T1000 (cell line): ENCODE measurements around the gene NR2C1.
A peak's percentile ranks its signal among the peaks of the same experiment; 100 is the strongest.
"Not testable (repeated sequence)": the region's sequence is repeated elsewhere in the genome, so short reads cannot be mapped to it uniquely, and the experiment has no call there.

Experiments used
- DNase-seq: peaks from one replicate; lab custom pipeline; 2025; ENCODE audit warnings: mixed read lengths; lab: John Stamatoyannopoulos, UW

The NR2C1 gene

DNA sequence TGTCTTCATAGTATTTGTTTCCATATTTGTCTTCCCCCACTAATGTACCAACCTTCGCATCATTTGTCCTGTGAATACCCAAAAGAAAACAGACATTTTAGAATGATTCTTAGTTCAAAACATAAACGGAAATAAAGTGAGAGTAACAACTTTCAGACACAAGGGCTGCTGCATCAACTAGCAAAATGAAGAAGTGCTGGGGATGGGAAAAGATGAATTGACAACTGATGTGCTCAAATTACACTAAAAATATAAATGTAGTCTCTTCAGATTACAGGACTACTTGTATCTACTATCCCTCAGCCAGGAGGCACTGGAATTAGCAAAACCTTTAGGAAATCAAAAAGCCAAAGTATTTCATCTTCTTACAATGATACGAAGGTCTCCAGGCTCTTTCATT lies 70.7 kb downstream of the NR2C1 start:
- no peak for DNase-seq

DNA sequence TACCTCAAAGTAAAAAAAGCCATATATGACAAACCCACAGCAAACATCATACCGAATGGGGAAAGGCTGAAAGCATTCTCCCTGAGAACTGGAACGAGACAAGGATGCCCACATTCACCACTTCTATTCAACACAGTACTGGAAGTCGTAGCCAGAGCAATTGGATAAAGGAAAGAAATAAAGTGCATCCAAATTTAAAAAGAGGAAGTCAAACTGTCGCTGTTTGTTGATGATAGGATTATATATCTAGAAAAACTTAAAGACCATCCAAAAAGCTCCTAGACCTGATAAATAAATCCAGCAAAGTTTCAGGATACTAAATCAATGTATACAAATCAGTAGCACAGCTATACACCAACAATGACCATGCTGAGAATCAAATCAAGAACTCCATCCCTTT lies 75.1 kb downstream of the NR2C1 start:
- no peak for DNase-seq

DNA sequence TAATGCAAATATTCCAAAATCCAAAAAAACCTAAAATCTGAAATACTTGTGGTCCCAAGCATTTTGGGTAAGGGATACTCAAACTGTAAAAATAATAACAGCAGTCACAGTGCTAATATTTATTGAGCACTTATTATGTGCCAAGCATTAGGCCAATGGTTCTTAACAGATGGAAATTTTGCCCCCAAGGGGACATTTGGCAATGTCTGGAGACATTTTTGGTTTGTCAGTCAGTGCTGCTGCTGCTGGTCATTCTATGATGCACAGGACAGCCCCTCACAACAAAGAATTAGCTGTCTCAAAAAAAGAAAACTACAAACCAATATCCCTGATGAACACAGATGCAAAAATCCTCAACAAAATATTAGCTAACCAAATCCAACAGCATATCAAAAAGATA lies 75.7 kb downstream of the NR2C1 start:
- no peak for DNase-seq

DNA sequence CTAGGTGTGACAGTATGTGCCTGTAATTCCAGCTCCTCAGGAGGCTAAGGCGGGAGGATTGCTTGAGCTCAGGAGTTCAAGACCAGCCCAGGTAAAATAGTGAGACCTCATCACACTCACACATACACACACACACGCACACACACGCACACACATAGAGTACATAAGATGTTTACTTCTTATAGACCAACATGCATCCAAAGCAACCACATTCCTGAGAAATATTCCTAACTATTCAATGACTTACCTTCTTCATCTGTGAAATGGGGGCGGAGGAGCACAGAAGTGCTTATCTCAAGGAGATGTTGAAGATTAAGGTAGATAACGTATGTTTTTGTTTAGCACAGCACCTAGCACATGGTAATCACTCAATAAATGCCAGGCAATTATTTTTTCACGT lies 76.4 kb downstream of the NR2C1 start:
- DNase-seq: no peak

DNA sequence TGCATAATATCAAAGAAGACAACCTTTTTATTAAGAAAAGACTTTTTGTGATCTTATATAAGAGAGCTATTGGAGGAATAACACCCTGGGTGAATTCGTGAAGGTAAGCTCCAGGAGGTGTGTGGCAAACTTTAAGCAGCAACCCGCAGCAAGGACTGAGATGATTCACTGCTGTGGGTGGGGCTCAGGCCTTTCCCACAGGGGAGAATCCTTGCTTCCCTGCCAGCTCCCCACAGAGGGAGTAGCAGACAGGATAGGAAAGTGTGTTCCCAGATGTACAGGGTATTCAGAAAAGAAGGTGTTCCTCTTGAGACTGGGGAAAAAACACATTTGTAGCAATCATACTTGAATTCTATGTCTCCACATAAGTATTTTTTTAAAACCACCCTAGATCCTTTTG lies 79.1 kb downstream of the NR2C1 start:
- DNase-seq: peak; percentile 21

DNA sequence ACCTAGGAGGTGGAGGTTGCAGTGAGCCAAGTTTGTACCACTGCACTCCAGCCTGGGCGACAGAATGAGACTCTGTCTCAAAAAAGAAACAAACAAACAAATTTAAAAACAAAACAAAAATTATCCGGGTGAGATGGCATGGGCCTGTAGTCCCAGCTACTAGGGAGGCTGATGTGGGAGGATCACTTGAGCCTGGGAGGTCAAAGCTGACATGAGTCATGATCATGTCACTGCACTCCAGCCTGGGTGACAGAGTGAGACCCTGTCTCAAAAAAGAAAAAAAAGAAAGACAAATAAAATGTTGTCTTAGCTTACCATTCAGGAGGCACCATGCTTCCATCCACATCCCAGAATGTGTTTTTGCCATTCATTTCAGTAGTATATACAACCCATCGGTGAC lies 79.6 kb downstream of the NR2C1 start:
- not testable (repeated sequence) for DNase-seq

DNA sequence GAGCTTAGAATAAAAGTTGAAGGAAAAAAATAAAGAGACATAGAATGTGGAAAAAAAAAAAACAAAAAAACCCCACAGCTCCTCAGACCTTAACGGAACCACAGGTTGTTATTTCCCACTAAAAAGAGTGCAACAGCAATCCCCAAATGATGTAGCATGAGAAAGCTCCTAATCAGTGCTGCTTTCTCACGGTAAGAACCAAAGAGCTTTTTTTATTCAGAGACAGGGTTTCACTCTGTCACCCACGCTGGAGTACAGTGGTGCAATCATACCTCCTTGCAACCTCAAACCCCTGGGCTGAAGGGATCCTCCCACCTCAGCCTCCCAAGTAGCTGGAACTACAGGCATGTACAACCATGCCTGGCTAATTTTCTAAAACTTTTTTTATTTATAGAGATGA lies 83.2 kb downstream of the NR2C1 start:
- no peak for DNase-seq

DNA sequence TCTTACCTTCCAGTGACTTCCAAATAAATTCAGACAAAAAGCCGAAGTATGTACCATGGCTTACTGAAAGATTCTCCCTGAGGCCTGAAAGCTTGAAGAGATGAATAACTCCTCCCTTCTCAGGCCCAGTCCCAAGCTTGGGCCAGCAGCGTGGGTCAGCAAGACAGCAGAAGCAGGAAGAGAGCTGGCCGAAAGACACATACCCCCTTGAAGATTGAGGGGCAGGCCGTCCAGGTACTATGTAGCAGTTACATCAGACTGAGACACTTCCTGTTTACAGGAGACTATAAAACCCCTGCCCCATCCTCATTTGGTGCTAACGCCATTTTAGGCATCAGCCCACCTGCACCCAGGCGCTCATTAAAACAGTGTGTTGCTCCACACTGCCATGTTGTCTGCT lies 84.9 kb downstream of the NR2C1 start:
- DNase-seq: no peak

DNA sequence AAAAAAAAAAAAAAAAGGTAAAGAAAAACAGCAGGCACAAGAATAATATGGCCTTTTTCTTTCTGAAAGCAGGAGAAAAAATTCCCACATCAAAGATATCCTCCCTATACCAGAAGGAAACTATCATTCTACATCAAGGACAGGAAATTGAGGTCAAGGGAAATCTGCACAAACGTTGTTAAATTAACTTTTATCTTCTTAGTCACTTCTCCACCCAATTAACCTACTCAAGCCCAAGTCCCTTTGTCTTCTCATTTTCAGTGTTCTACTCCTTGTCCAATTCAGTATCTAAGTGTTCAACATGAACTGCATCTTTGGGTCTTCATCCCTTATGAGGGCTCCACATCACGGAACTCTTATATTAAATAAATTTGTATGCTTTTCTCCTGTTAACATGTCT lies 85.6 kb downstream of the NR2C1 start:
- DNase-seq: no peak

DNA sequence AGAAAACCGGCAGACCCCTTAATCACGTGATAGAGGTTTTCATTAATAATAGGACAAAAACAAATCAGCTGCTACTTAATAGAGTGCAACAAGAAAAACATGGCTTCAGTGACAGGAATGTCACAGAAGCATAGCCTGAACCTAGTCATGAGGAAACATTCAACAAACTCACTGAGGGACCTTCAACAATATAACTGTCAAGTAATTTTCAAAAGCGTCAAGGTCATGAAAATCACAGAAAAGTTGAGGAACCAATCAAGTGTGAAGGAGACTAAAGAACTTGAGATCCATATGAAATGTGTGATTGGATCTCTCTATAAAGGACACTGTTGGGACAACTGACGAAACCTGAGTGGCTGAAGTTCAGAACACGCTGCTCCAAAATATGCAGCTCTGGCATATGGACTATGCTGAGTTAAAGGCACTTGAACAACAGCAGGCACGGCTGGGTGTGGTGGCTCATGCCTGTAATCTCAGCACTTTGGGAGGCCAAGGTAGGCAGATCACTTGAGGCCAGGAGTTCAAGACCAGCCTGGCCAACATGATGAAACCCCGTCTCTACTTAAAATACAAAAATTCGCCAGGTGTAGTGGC lies 86.2 kb downstream of the NR2C1 start:
- DNase-seq: no peak

DNA sequence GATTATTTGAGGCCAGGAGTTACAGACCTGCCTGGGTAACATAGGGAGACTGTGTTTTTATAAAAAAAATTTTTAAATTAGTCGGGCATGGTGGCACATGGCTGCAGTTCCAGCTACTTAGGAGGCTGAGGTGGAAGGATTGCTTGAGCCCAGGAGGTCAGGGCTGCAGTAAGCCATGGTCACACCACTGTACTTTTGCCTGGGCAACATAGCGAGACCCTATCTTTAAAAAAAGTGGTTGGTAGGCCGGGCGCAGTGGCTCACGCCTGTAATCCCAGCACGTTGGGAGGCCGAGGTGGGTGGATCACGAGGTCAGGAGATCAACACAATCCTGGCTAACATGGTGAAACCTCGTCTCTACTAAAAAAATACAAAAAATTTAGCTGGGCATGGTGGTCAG lies 88.3 kb downstream of the NR2C1 start:
- DNase-seq: not testable (repeated sequence)

DNA sequence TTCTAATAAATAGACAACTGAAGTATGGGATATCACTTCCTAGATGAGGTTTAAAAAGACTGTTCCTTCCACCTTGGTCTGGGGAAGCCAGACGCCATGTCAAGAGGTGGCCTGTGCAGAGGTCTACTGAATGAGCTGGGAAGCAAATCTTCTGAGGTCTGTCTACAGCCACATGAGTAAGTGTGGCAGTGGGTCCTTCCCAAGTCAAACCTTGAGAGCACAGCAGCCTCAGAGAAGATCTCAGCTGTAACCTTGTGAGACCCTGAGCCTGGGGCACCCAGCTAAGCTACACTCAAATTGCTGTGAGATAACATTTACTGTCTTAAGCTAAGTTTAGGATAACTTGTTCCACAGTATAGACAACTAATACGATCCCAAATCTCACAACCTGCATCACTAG lies 90.1 kb downstream of the NR2C1 start:
- DNase-seq: no peak

DNA sequence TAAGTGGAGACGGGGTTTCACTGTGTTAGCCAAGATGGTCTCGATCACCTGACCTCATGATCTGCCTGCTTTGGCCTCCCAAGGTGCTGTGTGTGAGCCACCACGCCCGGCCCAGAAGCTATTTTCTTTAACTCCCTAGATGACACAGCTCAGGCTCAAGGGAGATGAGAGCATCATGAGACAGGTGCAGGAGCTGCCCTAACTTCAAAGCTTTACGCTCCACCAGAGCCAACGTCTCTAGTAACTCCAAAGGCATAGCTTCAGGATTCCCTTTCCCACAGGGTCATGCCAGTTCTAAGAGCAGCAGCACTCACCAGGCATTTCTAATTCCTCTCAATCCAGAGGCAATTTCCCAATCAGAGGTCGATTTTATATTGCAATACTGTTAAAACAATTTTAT lies 91.0 kb downstream of the NR2C1 start:
- no peak for DNase-seq

DNA sequence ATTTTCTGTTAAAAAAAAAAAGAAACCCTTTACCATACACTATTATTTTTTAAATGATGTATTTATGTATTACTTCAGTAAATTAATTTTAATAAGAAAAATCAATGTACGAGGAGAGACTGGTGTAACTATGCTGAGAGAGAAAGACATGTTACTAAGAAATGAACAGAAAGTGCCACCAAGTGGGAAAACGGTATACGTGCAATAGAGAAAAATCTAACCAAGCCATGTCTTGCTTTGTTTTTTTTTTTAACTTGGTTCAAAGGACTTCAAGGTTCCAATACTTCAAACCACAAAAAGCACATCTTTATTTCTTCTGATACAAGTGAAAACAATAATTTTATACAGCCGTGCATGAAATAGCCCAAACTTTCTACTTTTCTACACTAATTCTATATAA lies 92.8 kb downstream of the NR2C1 start:
- no peak for DNase-seq

DNA sequence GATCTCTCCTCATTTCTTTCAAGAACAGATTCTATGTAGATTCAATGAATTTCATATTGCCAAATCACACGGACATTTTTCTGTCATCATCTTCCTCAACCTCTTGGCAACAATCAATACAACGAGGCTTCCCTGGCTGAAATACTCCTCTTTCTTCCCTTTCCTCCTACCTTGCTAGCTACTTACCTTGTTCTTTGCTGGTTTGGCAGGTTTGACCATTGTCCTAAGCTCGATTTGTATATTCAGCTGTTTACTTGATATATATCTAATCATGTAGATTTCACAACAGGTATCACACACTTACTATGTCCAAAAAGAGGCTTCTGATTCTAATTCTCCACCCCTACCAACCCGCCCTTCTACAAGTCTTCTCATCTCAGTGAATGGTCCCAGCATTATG lies 93.5 kb downstream of the NR2C1 start:
- DNase-seq: no peak

DNA sequence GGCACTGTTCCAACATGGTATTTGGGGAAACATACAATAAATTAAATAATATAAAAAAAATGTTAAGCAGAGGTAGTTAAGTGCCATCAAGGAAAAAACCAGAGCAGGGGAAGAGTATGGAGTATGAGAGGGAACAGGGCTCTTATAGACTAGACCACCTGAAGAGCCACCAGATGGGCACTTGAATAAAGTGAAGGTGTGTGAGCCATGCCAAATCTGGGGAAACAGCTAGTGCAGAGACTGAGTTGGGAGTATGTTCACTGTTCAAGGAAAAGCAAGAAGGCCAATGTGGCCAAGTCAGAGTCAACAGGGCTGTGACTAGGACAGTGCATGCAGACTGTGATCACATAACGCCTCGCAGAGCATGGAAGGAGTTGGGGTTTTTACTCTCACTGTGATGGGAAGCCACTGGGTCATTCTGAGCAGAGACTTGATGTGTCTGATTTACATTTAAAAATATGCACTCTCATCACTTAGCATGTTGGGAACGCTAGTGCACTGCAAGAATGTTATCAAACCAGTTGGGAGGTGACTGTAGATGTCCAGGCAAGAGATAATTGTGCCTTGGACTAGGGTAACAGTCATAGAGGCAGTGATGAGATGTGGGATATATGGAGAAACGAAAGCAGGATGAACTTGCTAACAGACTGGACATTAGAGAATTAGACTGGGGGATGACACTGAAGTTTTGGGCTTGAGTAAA lies 95.5 kb downstream of the NR2C1 start:
- DNase-seq: no peak

DNA sequence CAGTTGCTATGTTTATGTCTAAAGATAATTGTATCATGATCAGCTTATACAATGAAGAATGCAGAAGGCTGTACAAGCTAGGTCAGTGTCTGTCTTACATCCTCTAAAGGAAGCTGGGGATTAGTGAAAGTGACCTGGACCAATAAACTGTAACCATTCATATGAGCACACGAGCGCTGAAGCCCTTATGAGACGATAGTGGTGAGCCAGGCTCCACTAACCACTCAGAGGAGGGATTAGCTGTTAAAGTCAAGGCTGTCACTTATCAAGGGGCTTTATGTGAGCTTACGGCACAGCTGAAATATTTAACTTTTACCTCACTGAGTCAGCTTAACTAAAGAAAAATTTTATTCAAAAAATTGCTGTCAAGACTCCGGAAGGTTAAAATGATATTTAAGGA lies 100.2 kb downstream of the NR2C1 start:
- no peak for DNase-seq

DNA sequence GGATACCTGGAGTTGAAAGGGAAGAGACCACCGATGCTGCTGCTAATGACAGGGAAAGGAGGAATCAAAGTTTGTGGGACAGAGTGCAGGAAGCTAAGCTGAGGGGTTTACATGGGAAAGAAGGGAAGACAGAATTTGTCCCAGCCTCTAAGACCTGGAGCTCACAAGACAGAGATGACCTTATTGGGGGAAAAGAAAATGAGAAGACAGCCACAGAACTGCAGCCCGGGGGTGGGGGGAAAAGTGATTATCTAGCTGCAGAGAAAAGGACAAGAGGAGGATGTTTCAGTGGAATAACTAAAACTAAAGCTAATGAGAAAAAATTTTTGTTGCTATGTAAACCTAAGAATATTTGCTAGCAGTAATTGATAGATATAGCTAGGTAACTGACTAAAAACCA lies 100.6 kb downstream of the NR2C1 start:
- DNase-seq: no peak

DNA sequence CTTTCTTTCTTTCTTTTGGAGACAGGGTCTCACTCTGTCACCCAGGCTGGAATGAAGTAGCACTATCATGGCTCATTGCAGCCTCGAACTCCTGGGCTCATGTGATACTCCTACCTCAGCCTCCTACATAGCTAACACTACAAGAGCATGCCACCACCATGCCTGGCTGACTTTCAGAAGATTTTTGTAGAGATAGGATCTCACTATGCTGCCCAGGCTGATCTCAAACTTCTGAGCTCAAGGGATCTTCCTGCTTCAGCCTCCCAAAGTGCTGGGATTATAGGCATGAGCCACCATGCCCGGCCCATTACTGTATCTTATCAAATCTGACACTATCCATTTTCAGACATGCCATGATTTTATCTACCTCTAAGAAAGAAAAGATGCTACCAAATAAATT lies 101.5 kb downstream of the NR2C1 start:
- DNase-seq: no peak

DNA sequence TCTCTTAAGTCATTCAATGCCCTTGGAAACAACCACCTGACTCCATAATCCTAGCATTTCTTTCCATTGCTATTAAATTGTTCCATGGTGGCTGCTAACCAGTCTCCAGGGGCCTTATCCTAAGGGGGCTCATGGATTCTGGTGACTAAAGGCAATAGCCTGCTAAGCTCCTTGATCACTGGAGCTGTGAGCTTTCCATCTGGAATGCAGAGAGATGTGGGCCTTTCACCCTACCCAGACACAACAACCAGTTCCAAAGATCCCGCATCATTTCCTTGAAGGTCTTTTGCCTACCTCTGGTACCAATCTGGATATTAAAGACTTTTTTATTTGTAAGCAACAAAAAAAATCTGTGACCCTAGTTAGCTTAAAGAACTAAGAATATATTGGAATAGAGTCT lies 102.9 kb downstream of the NR2C1 start:
- no peak for DNase-seq
